Aorta (tissue), 5 donors: Measurements from ENCODE around the gene SUPT4H1. TPM values are rescaled to one million over a fixed set of nuclear protein-coding genes. Genes with fewer than 3 reads are reported as not detected.

ENCODE experiments used
- ATAC-seq: fragments of 200-7000 bp; cut with Tn5 transposase; one replicate; pipeline ENCODE4 v1.9.1; 2022; ENCODE audit warnings: moderate library complexity; ENCODE audit not compliant: low FRiP score
- DNase-seq, 2 donors: peaks; one replicate each; pipeline ENCODE4 v3.0.0-alpha.2; 2020
- H3K27ac ChIP-seq, 2 donors: one replicate each; pipeline ENCODE4 v1.5.1; 2013; ENCODE audit warnings: low read length in 2 of 2, mild to moderate bottlenecking in 2 of 2, moderate library complexity in 2 of 2, control low read depth in 1 of 2, inconsistent platforms in 1 of 2, low read depth in 1 of 2
- H3K27me3 ChIP-seq, 2 donors: one replicate each; pipeline ENCODE4 v1.6.1; 2013; ENCODE audit warnings: control low read depth in 1 of 2, low read length in 1 of 2, mild to moderate bottlenecking in 1 of 2, moderate library complexity in 1 of 2; ENCODE audit not compliant: insufficient read depth in 2 of 2, control insufficient read depth in 1 of 2
- H3K36me3 ChIP-seq, 2 donors: one replicate each; pipeline ENCODE4 v1.6.1; 2013; ENCODE audit warnings: control low read depth in 1 of 2, low read length in 1 of 2, mild to moderate bottlenecking in 1 of 2; ENCODE audit not compliant: insufficient read depth in 2 of 2, control insufficient read depth in 1 of 2
- H3K4me1 ChIP-seq, 2 donors: one replicate each; pipeline ENCODE4 v1.6.1; 2013; ENCODE audit warnings: low read length in 2 of 2, control low read depth in 1 of 2, mild to moderate bottlenecking in 1 of 2, moderate library complexity in 1 of 2; ENCODE audit not compliant: insufficient read depth in 2 of 2, control insufficient read depth in 1 of 2
- H3K4me3 ChIP-seq, 2 donors: one replicate each; pipeline ENCODE4 v1.5.1; 2013; ENCODE audit warnings: low read length in 2 of 2, control low read depth in 1 of 2, mild to moderate bottlenecking in 1 of 2
- H3K9me3 ChIP-seq: one replicate; pipeline ENCODE4 v1.6.1; 2013; ENCODE audit warnings: mild to moderate bottlenecking, low read length; ENCODE audit not compliant: control insufficient read depth
- WGBS, 2 donors: extraction: QIAGEN DNeasy Blood & Tissue Kit; methylation state at CpG; one replicate each; pipeline ENCODE4 v1.1.7; 2013; 5-methylcytosine and 5-hydroxymethylcytosine counted together
- intact Hi-C, 2 donors: fragments of 100-400 bp; cut with DNase I; formaldehyde crosslinking; loops; one replicate each; pipeline versions ENCODE4 v1.14.2 to v1.15.0; 2022
- polyA plus RNA-seq, 2 donors: library from polyadenylated mRNA; stranded (reverse); fragments of 200-250 nt; gene quantifications; one replicate each; pipeline ENCODE4 v1.2.3, GENCODE V29; 2013
- total RNA-seq, 2 donors: library from RNA; stranded (reverse); fragmentation: NEBNext Ultra II Directional; extraction: Animal tissue kit (Norgen Biotek cat#: 25700); gene quantifications; one replicate each; pipeline ENCODE4 v1.2.1, GENCODE V29; 2021
- donor health status: healthy with polysubstance abuse.
- donor health status: Bipolar disorder and iron deficiency.
- donor health status: DM: no; HTN: no; CAD: no.
- donor health status: DM: no; HTN: no; CAD: no.
- donor health status: DM: yes; HTN: yes; CAD: no.

SUPT4H1 gene
- total and polyA plus RNA-seq, 4 donors: 38.4 to 78.2 (median 62.7) TPM

DNA sequence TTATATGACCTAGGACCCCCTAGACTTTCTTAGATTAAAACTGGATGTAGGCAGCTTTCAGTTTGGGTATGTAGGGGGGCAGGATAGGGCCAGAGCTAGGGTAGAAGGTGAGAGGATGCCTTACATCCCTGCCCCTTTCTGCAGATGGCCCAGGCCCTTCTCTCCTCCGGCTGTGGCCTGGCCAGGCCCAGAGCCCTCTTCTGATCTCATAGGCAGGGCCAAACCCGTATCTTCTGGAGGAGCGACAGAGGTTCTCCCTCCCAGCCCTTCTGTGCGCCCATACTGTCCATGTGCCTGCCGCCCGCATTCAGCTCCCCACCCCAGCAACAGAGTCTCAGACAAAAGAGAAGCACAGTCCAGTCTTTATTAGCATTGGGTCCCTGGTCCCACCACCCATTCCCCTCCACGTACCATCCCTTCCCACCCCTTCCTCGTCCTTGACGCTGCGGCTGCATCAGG is 21.4 kb downstream of the SUPT4H1 start:
- DNase-seq: no peak
- H3K9me3 ChIP-seq: no peaks in the 10 kb centered on the region
- no peak for ATAC-seq
- no peak overlapping the region for H3K4me3 ChIP-seq
- intact Hi-C loops: no loop called here
- no peaks in the 10 kb centered on the region for H3K4me1 ChIP-seq
- 80 to 83% methylated on average over 9 to 10 of the region's 10 CpGs for WGBS, 2 donors
- no peaks in the 10 kb centered on the region for H3K36me3 ChIP-seq
- H3K27me3 ChIP-seq: no peaks in the 10 kb centered on the region
- H3K27ac ChIP-seq: no peak overlapping the region

DNA sequence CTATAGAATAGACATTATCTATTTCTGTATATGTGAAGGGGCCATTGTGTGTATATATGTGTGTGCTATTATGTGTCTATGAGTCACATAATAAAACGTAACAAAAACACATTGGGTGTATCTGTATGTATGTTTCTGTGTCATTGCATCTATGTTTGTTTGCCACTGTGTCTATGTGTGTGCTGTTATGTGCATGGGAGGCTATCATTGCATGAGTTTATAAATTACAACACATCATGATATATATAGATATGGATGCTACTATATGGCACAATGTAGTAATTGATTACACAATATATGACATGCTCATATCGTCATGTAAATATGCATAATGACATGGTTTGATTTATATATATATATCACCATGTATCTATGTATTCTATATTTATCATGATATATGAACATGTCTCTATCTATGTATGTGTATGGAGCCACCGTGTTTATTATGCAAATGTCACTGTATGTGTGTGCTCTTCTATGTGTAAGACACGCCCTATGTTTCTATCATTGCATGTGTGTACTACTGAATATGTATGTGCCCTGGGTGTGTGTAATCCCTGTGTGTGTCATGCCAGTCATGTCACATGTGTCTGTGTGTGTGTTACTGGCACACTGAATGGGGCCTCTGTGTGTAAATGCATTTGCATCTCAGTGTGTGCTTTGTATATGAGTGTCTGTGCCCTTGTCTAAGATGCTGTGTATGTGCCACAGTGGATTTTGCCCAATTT is 22.0 kb downstream of the SUPT4H1 start:
- H3K4me3 ChIP-seq: no peak overlapping the region
- no peaks in the 10 kb centered on the region for H3K36me3 ChIP-seq
- no peaks in the 10 kb centered on the region for H3K4me1 ChIP-seq
- no peaks in the 10 kb centered on the region for H3K27me3 ChIP-seq
- no peak overlapping the region for H3K27ac ChIP-seq
- ATAC-seq (no peak), DNase-seq (no peak)
- H3K9me3 ChIP-seq: no peaks in the 10 kb centered on the region
- intact Hi-C loops: no loop called here
- WGBS, 2 donors: 80 to 81% methylated on average over 4 of the region's 4 CpGs

DNA sequence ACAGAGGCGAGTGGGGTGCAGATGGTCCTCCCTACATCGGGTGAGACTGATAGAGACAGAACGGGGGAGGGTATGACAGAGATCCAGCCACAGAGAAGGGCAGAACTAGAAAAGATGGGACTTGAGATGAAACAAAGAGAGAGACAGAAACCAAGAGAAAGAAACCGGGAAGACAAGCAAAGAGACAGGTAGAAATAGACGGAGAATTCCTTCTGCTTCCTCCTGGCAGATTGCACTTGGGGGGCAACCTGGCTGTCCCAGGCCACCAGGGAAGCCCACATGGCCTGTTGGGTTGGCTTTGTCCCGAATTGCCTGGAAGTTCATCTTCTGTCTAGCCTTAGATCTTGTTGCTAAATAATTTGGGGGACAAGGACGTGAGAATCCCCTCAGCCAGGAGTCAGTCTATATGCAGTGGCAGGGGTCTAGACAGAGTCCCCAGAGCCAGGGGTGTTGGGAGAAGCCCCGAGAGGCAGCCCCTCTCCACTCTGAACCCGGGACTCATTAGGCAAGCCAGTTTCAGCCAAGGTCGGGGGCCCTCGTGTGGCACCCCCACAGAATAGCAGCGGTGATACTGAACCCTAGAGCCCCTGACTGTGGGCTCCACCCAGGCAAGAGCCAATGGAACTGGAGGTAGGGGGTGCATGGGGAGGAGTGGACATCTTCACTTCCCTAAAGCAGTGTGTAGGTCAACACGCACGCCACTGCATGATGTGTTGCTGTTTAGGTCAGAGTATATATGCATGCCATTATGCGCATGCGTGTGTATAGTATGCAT is 22.8 kb downstream of the SUPT4H1 start:
- Histone ChIP-seq H3K27me3 (no peaks in the 10 kb centered on the region), H3K9me3 (no peaks in the 10 kb centered on the region), H3K27ac (no peak overlapping the region), H3K36me3 (no peaks in the 10 kb centered on the region), H3K4me1 (no peaks in the 10 kb centered on the region), H3K4me3 (no peak overlapping the region)
- intact Hi-C loops: no loop called here
- no peak for ATAC-seq
- peak; percentile 78 for DNase-seq
- 49 to 50% methylated on average over 16 of the region's 16 CpGs for WGBS, 2 donors

DNA sequence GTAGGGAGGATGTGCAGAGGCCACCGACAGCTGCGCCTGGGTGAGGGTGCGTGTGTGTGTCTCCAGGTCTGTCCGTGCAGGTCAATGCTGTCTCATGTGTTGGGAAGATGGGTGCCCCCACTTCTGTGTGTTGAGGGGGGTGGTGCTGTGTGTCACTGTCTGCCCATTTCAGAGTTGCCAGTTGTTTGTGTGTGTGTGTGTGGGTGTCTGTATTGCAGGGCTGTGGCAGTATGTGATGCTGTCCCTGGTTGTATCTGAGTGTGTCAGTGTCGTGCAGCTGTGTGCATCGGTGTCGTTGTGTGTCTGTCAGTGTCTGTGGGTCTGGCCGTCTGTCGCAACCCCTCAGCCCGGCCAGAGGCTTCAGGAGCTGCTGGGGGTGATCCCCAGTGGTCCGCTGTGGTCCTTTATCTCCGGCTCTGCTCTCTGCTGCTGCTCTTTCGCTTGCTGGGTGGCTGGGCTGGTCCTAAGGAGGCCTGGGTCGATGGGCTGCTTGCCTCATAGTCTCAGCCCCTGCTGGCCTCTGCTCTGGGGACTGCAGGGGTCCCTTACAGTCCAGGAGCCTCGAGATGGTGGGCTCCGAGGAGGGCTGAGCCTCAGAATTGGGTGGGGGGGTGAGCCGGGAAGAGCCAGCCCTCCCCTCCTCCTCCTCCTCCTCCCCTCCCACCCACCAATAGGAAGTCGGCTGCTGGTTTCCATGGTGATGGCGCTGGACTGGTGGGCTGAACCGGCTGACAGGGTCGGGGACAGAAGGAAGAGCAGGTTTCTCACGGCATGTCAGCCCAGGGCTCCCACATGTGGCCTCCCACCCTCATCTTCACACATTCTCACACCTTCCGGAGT is 23.6 kb downstream of the SUPT4H1 start, which contains the start of gene TSPOAP1:
TSPOAP1 (minus strand) TSS at position 601 of the 840 bp plus-strand sequence. CDS start 875 bp downstream, outside the sequence.
- no peaks in the 10 kb centered on the region for H3K4me1 ChIP-seq
- H3K4me3 ChIP-seq: no peak within 1 kb of the TSS
- no peak for ATAC-seq
- no peaks in the 10 kb centered on the region for H3K9me3 ChIP-seq
- no peaks in the 10 kb centered on the region for H3K36me3 ChIP-seq
- no peaks in the 10 kb centered on the region for H3K27me3 ChIP-seq
- intact Hi-C loops: no loop called here
- no peak within 1 kb of the TSS for H3K27ac ChIP-seq
- WGBS, 2 donors: 37% methylated on average over 21 to 23 of the region's 23 CpGs
- DNase-seq: peak in 1 of 2 donors; percentile 79

DNA sequence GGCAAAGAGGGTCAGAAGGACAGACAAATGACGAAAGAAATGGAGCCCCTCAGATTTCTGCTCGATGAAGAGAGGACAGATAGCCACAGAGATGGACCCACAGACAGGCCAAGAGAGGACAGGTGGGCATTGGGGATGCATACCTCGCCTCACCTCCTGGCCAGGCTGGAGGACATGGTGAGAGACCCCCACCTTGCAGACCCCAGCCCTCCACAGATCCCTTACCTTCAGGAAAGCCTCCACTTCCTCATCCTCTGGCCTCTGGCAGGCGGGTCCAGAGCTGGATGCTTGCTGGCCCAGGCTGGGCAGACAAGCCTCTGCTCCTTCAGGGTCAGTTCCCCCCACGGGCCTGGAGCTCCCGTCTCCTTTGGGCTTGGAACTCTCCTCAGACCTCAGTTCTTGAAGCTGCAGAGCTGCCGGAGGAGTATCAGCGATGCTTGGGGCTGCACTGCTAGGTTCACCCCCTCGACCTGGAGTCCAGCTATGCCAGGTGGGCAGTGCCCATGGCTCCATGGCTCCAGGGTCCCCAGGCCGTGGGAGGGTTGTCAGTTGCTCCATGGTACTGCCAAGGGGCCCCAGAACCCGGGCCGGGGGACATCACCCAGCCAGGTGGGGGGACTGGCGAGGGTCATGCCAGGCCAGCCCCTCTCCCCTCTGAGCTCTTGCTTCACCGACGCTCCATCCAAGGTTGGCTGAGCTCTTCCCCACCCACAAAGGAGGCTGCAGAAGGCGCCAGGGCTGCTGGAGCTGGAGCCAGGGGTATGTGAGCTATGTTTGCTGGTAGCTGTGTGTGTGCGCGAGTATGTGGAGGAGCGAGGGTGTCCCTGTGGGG is 24.4 kb downstream of the SUPT4H1 start:
- 73 to 76% methylated on average over 19 of the region's 19 CpGs for WGBS, 2 donors
- Histone ChIP-seq H3K9me3 (no peaks in the 10 kb centered on the region), H3K4me3 (no peak overlapping the region), H3K36me3 (no peaks in the 10 kb centered on the region), H3K27me3 (no peaks in the 10 kb centered on the region), H3K4me1 (no peaks in the 10 kb centered on the region), H3K27ac (no peak overlapping the region)
- DNase-seq (peak in 1 of 2 donors; percentile 72), ATAC-seq (no peak)
- intact Hi-C loops: no loop called here

DNA sequence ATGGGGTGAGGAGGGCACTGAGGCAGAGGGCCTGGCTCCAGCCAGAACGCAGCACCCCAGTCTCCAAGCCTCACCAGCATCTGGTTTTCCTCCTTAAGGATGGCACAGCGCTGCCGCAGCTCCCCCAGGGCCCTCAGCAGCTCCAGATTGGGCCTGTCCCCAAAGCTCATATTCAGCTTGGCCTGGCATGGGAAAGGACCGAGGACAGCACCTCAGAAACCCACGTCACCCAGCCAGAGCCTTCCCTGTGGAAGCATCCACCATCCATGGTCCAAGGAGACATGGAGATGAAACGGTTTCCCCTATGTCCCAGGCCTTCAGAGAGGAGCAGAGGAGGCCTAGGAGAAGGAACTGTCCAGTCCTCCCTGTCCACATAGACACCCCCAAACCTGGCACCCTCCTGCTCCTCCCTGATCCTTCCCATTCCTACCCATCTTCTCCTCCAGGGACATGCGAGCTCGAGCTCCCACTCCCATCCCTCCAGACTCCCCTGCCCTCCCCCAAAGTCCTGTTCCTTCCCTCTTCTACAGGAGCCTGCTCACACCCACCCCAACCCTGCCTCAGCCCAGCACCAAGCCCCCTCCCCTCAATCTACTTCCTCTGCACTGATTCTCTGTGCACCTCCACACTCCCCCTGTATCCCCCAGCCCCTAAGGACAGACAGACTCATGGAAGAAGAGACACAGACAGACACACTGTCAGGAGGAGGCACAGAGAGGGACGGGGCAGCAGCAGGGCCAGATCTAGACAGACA is 25.2 kb downstream of the SUPT4H1 start:
- 89% methylated on average over 8 to 9 of the region's 9 CpGs for WGBS, 2 donors
- Histone ChIP-seq H3K27me3 (no peaks in the 10 kb centered on the region), H3K4me3 (no peak overlapping the region), H3K27ac (no peak overlapping the region), H3K36me3 (no peaks in the 10 kb centered on the region), H3K4me1 (no peaks in the 10 kb centered on the region), H3K9me3 (no peaks in the 10 kb centered on the region)
- ATAC-seq (no peak), DNase-seq (peak in 1 of 2 donors; percentile 25)
- intact Hi-C loops: no loop called here

DNA sequence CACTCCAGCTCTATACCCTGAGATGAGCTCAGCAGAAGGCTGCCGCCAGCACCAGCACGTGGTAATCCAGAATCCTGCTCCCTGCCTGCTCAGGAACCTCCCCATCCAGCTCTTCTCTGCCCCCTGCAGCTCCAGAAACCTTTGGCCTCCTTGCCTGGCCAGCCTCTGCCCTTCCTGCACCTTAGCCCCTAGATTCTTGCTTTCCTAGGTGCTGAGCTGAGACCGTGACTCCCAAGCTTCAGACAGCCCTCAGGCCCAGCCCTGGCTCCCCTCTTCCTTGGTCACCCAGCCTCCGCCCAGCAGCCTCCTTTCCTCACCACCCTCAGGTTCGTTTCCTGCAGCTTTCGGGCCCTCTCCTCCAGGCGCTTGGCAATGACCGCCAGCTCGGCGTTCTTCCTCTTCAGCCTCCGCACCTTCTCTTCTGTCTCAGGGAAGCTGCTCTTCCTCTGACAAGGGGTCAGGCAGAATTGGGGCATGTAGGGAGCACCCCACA is 26.0 kb downstream of the SUPT4H1 start:
- H3K4me3 ChIP-seq: no peak overlapping the region
- H3K27ac ChIP-seq: no peak overlapping the region
- WGBS, 2 donors: 89 to 90% methylated on average over 11 of the region's 11 CpGs
- ATAC-seq: no peak
- no peaks in the 10 kb centered on the region for H3K4me1 ChIP-seq
- peak in 1 of 2 donors; percentile 55 for DNase-seq
- H3K36me3 ChIP-seq: no peaks in the 10 kb centered on the region
- no peaks in the 10 kb centered on the region for H3K9me3 ChIP-seq
- intact Hi-C loops: no loop called here
- no peaks in the 10 kb centered on the region for H3K27me3 ChIP-seq
